HG02885 (cell line): ENCODE data around the gene ZNF653.
A peak's percentile ranks its signal among the peaks of the same experiment; 100 is the strongest.

Experiments
- ATAC-seq: cut with Tn5 transposase; IDR thresholded peaks from one replicate; pipeline ENCODE4 v1.9.1; 2021; ENCODE audit warnings: mild to moderate bottlenecking; ENCODE audit not compliant: unreplicated experiment, poor library complexity

Gene ZNF653

GRCh38 chr19:11519138-11519537 lies 13.5 kb upstream of the ZNF653 start:
- ATAC-seq, result no peak

- no peak for ATAC-seq
Measured at GRCh38 chr19:11513946-11514345, 8.3 kb upstream of the ZNF653 start.

GRCh38 chr19:11510444-11510843 lies 4.8 kb upstream of the ZNF653 start:
- no peak for ATAC-seq

- ATAC-seq, result no peak
Measured at GRCh38 chr19:11507370-11508078, 1.9 kb upstream of the ZNF653 start.

GRCh38 chr19:11506967-11507366 lies 1.3 kb upstream of the ZNF653 start:
- no peak for ATAC-seq

DNA sequence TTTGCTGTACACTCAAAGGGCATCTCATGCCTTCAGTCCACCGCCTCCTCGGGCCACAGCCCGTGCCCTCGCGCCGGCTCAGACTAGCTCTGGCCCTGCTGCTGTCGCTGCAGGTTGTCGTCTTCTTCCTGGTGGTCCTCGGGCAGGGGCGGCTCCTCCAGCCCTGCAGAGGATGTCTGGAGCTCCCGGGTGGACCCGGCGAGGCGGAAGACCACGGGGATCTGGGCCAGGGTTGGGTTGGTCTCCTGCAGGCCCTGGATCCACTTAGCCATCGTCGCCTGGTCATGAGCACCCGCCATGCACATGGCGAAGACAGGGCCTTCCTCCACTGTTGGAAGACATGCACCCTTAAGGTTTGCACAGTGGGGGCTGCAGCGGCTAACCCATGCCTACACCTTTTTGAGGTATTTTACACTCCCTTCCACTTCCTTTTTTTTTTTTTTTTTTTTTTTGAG lies 489 bp upstream of the ZNF653 start:
- ATAC-seq, result peak; percentile 19

GRCh38 chr19:11505032-11505503 lies 571 bp downstream of the ZNF653 start:
- ATAC-seq, result peak; percentile 90

- ATAC-seq, result no peak
Measured at GRCh38 chr19:11504502-11505031, 1.1 kb downstream of the ZNF653 start.

GRCh38 chr19:11499890-11500420 lies 5.7 kb downstream of the ZNF653 start:
- ATAC-seq, result no peak

- ATAC-seq, result no peak
Measured at GRCh38 chr19:11499220-11499726, 6.4 kb downstream of the ZNF653 start.

- ATAC-seq, result no peak
Measured at GRCh38 chr19:11496391-11497163, 9.1 kb downstream of the ZNF653 start.

DNA sequence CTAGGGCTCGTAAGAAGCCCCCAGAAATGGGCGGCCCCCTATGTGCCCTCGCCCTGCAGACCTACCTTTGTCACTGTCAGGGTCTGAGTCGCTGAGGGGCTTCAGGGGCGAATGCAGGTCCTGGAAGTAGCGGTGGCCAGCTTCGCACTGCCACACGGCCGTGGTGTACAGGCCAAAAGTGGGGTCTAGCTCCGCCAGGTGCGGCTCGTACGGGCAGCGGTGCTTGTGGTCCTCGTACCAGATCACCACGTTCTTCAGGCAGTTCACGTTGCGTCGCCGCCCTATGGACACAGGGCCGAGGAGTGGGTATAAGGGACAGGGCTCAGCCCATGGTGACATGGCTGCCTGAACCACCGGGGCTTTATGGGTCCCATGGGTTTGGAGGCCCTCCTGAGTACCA lies 9.8 kb downstream of the ZNF653 start:
- ATAC-seq, result no peak

DNA sequence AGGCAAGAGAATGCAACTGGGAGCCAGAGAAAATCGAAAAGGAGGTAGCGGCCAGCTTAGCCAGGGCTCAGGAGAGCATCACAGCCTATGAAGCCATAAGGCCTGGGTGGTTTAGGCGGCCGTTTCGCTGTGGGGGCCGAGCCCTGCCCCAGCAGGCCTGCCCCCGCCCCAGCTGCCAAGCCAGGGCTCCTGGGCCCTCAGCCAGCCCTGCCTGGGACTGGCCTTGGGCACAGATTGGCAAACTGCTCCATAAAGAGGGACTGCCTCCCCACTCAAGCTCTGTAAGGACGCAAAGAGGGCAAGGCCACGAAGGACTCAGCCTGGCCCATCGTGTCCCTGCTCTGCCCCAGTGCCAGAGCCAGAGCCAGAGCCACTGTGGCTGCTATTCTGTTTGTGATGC lies 10.2 kb downstream of the ZNF653 start:
- ATAC-seq, result no peak

DNA sequence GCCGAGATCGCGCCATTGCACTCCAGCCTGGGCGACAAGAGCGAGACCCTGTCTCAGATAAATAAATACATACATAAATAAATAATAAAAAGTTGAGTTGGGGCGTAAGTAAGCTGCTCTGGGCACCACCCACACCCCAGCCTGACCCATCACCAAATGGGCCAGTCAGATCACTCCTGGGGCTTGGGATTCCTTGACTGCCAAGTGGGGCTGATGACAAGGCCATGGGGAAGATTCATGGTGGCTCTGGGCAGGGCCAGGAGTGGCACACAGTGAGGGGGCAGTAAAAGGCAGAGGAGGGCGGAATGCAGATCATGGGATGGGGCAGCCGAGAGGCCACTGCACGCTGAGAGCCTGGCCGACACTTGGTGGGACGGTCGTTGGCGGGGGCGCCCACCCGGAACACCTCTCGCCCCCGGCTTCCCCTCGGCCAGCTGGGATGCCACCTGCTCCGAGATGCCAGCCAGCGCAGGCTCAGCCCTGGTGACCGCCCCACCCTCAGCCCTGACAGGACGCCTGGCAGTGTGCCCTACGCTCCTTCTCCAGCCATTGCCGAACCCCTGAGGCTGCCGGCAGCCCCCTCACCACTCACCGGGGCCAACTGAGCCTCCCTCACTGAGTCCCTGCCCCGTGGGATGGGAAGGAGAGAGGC lies 10.9 kb downstream of the ZNF653 start:
- ATAC-seq, result no peak

- ATAC-seq, result no peak
Measured at GRCh38 chr19:11489378-11489777, 16.3 kb downstream of the ZNF653 start.

DNA sequence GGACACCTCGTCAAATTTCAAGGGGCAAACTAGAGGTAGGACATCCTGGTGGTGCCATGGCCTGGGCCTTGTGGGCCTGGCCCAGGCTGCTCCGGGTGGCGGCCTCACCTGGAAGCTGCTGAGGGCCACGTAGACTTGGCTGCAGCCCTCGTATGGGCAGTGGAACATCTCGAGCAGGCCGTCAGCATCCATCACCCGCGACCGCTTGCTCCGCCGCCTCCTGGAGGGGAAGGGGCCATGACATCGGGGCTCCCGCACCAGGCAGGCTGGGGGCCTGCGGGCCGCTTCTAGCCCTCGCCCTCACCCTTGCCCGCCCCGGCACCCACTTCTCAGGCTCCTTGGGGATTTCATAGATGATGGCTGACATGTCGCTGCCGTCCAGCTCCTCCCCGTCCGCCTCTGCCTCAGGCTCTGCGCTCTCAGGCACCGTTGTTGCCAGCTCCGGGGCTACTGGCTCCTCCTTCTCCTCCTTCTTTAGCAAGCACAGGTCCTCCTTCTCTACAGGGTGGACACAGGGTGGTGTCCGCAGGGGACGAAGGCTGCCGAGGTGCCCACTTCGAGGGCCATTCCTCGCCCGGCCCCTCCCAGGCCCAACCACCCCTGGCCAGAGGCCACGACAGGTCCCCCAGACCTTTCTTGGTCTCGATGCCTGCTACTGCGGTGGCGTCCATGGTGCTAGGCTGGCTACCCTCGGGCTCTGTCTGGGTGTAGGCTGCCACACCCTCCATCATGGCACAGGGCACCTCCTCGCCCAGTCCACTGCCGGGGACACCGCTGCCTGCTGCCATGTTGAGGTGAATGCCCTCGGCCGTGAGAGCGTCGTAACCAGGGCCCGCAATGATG lies 18.8 kb downstream of the ZNF653 start:
- no peak for ATAC-seq

DNA sequence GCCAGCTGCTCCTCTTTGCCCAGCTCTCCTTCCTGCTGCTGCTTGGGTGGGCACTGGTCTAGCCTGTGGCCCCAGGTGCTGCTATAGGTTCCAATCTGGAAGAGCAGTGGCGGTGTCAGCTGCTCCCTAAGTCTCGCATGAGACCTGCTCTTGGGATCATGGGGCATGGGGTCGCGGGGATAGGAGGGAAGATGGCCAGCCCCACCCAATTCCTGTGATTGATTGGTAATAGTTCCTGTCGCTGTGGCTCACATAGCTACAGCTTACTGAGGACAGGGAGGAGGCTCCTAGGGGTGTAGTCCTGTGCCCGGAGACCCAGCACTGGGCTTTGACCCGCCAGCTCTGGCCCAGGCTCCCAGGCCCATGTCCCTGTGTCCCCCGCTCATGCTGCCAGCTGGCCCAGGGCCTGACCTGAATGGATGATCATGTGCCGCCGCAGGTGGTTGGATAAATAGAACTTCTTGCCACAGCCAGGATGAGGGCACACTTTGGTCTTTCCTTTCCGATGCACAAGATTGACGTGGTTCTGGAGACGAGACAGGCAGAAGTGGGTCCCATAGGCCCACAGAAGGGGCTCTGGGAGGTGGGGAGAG lies 20.3 kb downstream of the ZNF653 start:
- no peak for ATAC-seq

- ATAC-seq, result no peak
Measured at GRCh38 chr19:11483366-11484111, 22.1 kb downstream of the ZNF653 start.
